GM12801 (cell line): ENCODE measurements around the gene NRXN3.

Source experiments
- TF ChIP-seq, protein P1 (sequence below): IDR thresholded peaks from one replicate; pipeline ENCODE4 v1.5.1; 2011; ENCODE audit warnings: control low read depth; ENCODE audit not compliant: insufficient read length; ENCODE audit errors: extremely low read depth

Gene NRXN3

DNA sequence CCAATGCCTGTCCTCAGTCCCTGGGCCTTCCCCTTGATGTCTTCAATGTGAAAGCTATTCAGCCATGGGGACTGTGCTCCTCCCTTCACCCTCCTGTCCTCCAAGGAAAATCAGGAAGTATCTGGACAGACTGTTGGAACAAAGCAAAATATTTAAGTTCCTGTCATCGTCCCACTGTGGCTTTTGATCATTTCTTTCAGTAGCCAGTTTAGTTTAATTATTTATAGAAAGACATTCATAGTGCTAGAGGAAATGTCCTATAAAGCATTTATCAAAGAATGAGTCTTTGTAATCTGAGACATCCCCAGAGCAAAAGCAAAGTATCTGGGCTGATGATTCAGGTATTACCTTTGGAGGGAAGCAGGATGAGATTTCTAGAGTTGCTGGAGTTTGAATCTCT is 254.1 kb downstream of the NRXN3 start:
- TF ChIP-seq, protein P1, sequence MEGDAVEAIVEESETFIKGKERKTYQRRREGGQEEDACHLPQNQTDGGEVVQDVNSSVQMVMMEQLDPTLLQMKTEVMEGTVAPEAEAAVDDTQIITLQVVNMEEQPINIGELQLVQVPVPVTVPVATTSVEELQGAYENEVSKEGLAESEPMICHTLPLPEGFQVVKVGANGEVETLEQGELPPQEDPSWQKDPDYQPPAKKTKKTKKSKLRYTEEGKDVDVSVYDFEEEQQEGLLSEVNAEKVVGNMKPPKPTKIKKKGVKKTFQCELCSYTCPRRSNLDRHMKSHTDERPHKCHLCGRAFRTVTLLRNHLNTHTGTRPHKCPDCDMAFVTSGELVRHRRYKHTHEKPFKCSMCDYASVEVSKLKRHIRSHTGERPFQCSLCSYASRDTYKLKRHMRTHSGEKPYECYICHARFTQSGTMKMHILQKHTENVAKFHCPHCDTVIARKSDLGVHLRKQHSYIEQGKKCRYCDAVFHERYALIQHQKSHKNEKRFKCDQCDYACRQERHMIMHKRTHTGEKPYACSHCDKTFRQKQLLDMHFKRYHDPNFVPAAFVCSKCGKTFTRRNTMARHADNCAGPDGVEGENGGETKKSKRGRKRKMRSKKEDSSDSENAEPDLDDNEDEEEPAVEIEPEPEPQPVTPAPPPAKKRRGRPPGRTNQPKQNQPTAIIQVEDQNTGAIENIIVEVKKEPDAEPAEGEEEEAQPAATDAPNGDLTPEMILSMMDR = no peak

DNA sequence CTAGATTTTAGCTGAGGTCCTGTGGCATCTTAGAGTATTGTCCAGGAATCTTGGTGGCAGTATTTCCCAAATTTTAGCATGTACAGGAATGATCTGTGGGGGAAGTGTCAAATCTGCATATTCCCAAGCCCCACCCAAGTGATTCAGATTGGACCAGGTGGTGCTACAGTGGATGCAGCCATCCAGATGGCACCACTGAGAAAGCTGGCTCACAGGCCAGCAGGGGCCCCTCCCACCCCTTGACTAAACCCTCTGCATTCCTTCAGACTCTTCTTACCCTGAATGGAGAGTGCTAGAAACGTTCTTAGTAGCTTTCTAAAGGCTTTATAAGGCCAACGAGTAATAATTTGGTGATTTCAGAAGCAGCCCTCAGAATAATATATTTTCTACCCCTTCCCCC is 255.2 kb downstream of the NRXN3 start:
- TF ChIP-seq, protein P1 = no peak

DNA sequence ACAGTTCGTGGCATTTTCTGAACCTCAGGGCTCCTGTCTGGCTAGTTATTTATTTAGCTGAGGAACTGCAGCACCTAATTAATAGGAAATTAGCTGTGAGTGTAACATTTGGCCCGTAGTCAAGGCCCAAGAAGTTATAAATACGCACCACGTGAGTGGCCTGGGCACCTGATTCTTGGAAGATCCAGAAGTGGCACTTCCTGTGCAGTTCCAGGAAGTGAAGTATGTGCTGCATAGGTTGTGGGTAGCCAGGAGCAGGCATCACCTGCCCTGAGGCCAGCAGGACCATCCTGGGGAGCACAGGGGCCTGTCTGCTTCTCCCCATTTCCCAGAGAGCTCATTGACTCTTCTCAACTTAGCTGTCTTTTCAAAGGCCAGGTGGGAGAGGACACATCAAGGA is 255.6 kb downstream of the NRXN3 start:
- TF ChIP-seq, protein P1 = no peak

DNA sequence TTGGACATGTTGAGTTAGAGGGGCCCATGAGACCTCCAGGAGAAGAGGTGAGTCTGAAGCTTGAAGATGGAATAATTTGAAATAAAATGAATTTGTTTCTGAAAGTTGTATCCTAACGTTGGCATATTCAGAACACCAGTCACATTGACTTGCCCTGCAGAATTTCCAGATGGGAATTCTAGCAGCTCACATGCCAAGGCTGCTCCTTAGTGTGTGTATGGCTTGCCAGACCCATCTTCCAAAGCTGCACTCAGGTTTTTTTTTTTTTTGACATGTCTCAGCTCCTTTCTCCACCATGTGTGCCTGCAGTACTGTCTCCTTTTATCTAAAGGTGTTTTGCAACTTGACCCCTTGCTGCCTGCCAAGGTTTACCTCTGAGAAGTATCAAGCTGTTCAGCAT is 261.9 kb downstream of the NRXN3 start:
- TF ChIP-seq, protein P1 = no peak

DNA sequence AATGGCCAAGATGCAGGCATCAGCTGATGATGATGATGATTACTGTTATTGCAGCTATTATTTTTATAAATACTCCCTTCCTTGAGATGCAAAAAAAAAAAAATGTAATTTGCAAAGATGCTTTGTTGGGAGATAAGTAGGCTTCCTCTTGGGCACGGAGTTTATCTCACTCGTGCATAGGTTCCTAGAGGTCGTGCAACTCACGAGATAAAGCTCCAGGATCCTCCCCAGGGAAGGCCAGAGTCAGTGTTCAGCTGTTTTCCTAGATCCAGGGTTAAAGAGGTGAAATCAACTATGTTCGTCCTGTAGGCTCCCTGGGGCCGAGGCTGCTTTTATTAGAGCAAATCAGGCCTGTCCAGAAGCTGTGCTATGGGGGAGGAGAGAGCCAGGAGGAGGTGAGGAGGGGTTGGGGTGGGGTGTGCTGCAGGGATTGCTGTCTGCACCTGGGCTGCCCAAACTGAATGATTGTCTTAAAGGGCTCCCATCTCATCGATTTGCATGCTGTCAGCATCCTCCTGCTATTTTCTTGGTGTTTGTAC is 270.3 kb downstream of the NRXN3 start:
- TF ChIP-seq, protein P1 = no peak

DNA sequence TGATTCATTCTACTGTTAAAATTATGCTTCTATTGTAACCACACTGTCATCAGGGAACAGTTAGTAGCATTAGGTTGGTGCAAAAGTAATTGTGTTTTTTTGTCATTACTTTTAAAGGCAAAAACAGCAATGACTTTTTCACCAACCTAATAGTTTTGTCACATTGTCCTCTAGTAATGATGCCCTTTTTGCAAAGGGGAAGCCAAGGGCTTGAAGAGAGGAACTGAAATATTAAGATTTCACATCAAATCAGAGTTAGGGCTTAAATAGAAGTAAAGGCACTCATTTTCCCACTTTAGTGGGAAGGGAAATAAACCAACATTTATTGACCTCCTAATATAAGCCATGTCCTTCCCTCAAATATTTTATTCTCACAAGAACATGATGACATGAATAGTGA is 273.7 kb downstream of the NRXN3 start:
- TF ChIP-seq, protein P1 = no peak

DNA sequence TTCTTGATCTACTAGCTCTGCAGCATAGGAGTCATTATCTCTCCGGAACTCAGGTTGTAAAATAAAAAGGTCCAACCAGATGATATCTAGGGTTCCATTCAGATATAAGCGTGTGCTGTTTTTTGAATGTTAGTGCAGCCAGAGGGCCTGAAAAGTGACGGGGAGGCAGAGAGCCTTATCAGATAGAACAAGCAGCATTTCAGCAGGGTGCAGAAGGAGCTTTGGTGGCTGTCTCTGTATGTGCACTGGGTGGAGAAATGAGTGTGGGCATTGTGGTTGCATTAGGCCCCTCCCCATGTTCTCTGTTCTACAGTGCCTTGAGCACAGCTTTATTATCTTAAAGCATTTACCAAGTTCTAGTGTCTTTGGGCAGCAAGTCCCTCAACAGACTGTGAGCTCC is 275.1 kb downstream of the NRXN3 start:
- TF ChIP-seq, protein P1 = no peak

DNA sequence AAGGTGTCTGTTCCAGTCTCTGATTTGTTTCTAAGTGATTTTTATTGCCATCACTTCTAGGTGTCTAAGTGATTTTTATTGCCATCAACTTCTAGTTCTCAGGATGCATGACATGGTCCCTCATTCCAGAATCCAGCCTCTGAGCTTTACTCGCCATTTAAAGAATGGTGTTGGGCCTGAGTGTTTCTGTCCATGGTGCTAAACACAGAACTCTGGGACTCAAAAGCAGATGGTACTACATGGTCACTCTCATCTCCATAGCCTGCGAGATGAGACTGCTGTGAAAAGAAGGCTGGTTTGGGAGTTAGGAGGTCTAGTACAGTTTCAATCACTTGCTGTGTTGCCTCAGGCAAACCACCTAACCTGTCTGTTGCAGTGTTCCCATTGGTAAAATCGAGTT is 276.6 kb downstream of the NRXN3 start:
- TF ChIP-seq, protein P1 = no peak
